Esophagus squamous epithelium (tissue), 5 donors: ENCODE data around the gene COL27A1. TPM values are rescaled to one million over a fixed set of nuclear protein-coding genes. Genes with fewer than 3 reads are reported as not detected.
A peak's percentile ranks its signal among the peaks of the same experiment; 100 is the strongest.

ENCODE experiments used
- DNase-seq: peaks from one replicate; lab custom pipeline; 2025; lab: John Stamatoyannopoulos, UW
- H3K27ac ChIP-seq, 4 donors: fragments of 200-600 bp; sonication (generic); one replicate each; pipeline ENCODE4 v1.5.1; 2016 to 2019; ENCODE audit warnings: mild to moderate bottlenecking in 1 of 4
- H3K27me3 ChIP-seq, 4 donors: fragments of 200-600 bp; sonication (generic); 1 replicate in 3 of 4; 2 replicates in 1 of 4; pipeline versions ENCODE4 v1.5.1 to v1.6.0; 2017 to 2021; ENCODE audit warnings: antibody characterized with exemption in 1 of 4
- H3K36me3 ChIP-seq, 3 donors: fragments of 200-600 bp; sonication (generic); one replicate each; pipeline ENCODE4 v1.5.1; 2016 to 2019
- H3K4me1 ChIP-seq, 3 donors: fragments of 200-600 bp; sonication (generic); one replicate each; pipeline ENCODE4 v1.5.1; 2017 to 2019
- H3K4me3 ChIP-seq, 4 donors: fragments of 200-600 bp; sonication (generic); 1 replicate in 3 of 4; 2 replicates in 1 of 4; pipeline ENCODE4 v1.5.1; 2016 to 2019; ENCODE audit warnings: mild to moderate bottlenecking in 2 of 4, moderate library complexity in 1 of 4
- H3K9me3 ChIP-seq, 3 donors: fragments of 200-600 bp; sonication (generic); one replicate each; pipeline ENCODE4 v1.5.1; 2016 to 2019
- POLR2A ChIP-seq, 4 donors: fragments of 450-650 bp; IDR thresholded peaks; one replicate each; pipeline ENCODE4 v1.6.1; 2017; ENCODE audit warnings: antibody characterized with exemption in 4 of 4, mild to moderate bottlenecking in 4 of 4, moderate library complexity in 3 of 4
- WGBS, 2 donors: methylation state at CpG; one replicate each; pipeline ENCODE4 v1.1.5; 2018; 5-methylcytosine and 5-hydroxymethylcytosine counted together
- intact Hi-C: fragments of 100-400 bp; cut with DNase I; formaldehyde crosslinking; loops from one replicate; pipeline ENCODE4 v1.15.0; 2022
- total RNA-seq, 4 donors: library from RNA; depleted of rRNA; stranded (reverse); fragments of >200 nt; gene quantifications; one replicate each; pipeline ENCODE4 v1.1.0, GENCODE V29; 2016
- TF ChIP-seq, protein P1 (sequence below), 6 experiments: fragments of 450-650 bp in 4 of 6; fragments of 200-600 bp in 2 of 6; sonication (generic) in 2 of 6; IDR thresholded peaks; one replicate each; pipeline ENCODE4 v1.5.1; 2016 to 2019; ENCODE audit warnings: antibody characterized with exemption in 6 of 6, mild to moderate bottlenecking in 4 of 6, moderate library complexity in 4 of 6
- donor health status: DM: yes; HTN: yes; CAD: no.

Gene COL27A1
- total RNA-seq, 4 donors from 2014 or later = 7.5 to 34.0 (median 12.0) TPM

DNA sequence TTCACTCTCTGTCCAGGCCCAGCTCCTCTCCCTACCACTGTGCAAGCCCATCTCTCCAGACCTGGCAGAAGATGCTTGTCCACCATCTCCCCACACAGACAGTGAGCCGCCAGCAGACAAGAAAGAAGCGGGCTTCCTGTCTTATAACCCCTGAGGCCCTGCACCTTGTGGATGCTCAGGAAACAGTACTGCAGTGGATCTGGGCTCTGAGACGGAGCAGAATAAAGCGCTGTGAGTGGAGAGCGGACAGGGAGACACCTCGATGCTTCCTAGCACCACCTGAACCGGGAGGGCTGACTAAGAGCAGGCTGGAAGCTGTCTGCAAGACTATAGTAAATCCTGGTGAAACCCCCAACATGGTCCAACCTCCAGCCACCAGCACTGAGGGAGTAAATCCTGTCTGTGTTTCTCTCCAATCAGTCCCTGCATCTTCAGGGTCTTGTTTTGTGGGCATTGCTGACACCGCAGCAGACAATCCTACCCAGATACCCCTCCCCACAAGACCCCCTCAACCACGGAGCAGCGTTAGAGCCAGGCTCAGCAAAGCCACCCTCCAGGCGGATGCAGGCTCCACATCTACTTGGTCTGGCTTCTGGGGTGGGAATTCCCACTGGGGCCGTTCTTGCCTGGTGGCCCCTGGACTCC is 193.0 kb downstream of the COL27A1 start:
- 67 to 78% methylated on average over 3 to 11 of the region's 12 CpGs for WGBS, 2 donors
- Histone ChIP-seq H3K27me3 (no peaks in the 10 kb centered on the region), H3K4me3 (no peak overlapping the region), H3K36me3 (peaks cover 31 to 88% (median 40%) of the 10 kb centered on the region in 3 donors), H3K4me1 (peaks cover 8 to 28% (median 13%) of the 10 kb centered on the region in 3 donors), H3K9me3 (no peaks in the 10 kb centered on the region), H3K27ac (peak overlapping the region; percentile 9 to 73 (median 56))
- no peak for TF ChIP-seq POLR2A (IDR thresholded peaks at IDR 0.05)
- TF ChIP-seq, protein P1, sequence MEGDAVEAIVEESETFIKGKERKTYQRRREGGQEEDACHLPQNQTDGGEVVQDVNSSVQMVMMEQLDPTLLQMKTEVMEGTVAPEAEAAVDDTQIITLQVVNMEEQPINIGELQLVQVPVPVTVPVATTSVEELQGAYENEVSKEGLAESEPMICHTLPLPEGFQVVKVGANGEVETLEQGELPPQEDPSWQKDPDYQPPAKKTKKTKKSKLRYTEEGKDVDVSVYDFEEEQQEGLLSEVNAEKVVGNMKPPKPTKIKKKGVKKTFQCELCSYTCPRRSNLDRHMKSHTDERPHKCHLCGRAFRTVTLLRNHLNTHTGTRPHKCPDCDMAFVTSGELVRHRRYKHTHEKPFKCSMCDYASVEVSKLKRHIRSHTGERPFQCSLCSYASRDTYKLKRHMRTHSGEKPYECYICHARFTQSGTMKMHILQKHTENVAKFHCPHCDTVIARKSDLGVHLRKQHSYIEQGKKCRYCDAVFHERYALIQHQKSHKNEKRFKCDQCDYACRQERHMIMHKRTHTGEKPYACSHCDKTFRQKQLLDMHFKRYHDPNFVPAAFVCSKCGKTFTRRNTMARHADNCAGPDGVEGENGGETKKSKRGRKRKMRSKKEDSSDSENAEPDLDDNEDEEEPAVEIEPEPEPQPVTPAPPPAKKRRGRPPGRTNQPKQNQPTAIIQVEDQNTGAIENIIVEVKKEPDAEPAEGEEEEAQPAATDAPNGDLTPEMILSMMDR (IDR thresholded peaks at IDR 0.05) = no peak
- no peak for DNase-seq
- intact Hi-C loops = no loop called here

DNA sequence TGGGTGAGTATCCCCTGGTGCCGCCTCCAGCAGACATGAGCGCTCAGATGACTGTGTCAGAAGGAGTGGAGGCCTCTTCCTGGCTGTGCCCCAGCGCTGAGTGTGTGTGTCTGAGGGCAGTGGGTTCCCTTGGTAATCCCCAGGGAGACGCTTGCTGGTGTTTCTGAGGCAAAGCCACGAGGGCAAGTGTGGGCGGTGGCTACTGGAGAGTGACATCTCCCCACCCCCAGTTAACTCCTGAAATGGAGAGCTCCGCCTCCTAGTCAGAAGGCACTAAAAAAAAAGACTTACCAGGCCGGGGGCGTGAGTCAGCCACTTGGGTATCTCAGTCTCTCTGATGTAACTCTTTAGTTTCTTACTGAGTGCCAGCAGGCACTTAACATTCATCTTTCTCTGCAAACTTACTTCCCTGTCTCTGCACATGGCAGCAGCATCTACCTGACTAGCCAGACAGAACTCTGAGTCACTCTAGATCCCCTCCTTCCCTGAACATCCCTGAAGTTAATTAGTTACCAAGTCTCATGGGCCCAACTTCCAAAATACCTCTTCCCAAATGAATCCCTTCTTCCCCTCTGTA is 193.7 kb downstream of the COL27A1 start:
- Histone ChIP-seq H3K27ac (peak overlapping the region; percentile 9 to 73 (median 56)), H3K4me1 (peaks cover 8 to 25% (median 13%) of the 10 kb centered on the region in 3 donors), H3K9me3 (no peaks in the 10 kb centered on the region), H3K27me3 (no peaks in the 10 kb centered on the region), H3K36me3 (peaks cover 25 to 86% (median 37%) of the 10 kb centered on the region in 3 donors), H3K4me3 (no peak overlapping the region)
- intact Hi-C loops = no loop called here
- TF ChIP-seq POLR2A (IDR thresholded peaks at IDR 0.05) = no peak
- TF ChIP-seq, protein P1 (IDR thresholded peaks at IDR 0.05) = no peak
- 0 to 11% methylated on average over 2 to 3 of the region's 9 CpGs for WGBS, 2 donors
- DNase-seq = peak; percentile 57

DNA sequence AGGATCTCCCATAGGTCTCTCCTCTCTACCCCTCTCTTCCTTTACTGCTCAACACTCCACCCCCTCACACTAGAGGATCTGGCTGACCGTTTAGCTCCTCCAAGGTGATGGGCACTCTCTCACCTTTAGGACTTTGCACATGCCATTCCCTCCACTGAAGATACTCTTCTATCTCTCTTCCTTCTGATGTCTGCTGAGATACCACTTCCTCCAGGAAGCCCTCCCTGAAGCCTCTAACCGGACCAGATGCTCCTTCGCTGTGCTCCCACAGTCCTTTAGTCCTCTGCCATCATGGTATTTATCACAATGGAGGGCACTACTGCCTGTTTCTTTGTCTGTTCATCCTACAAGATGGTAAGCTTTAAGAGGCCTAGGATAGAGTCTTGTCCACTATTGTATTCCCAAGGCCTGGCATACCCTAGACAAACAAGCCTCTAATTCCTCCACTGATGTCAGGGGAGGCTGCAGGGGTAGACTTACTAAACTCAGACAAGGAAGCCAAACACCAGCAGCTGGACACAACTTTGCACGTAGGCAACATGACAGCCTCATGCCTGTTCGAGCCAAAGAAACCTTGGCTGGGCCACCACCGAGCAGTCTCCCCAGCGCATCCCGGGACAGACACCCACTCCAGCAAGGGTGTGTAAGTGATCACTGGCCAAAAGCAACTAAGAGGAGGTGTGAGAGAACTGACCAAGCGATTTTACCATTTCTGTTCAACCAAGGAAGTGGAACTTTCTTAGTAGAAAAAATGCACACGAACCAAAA is 194.6 kb downstream of the COL27A1 start:
- Histone ChIP-seq H3K4me3 (no peak overlapping the region), H3K9me3 (no peaks in the 10 kb centered on the region), H3K27me3 (no peaks in the 10 kb centered on the region), H3K36me3 (peaks cover 16 to 85% (median 30%) of the 10 kb centered on the region in 3 donors), H3K4me1 (peaks cover 8 to 25% (median 13%) of the 10 kb centered on the region in 3 donors), H3K27ac (peak overlapping the region; percentile 9 to 65 (median 56))
- no peak for DNase-seq
- intact Hi-C loops = no loop called here
- 81 to 84% methylated on average over 5 to 7 of the region's 10 CpGs for WGBS, 2 donors
- TF ChIP-seq, protein P1 (IDR thresholded peaks at IDR 0.05) = no peak
- no peak for TF ChIP-seq POLR2A (IDR thresholded peaks at IDR 0.05)

DNA sequence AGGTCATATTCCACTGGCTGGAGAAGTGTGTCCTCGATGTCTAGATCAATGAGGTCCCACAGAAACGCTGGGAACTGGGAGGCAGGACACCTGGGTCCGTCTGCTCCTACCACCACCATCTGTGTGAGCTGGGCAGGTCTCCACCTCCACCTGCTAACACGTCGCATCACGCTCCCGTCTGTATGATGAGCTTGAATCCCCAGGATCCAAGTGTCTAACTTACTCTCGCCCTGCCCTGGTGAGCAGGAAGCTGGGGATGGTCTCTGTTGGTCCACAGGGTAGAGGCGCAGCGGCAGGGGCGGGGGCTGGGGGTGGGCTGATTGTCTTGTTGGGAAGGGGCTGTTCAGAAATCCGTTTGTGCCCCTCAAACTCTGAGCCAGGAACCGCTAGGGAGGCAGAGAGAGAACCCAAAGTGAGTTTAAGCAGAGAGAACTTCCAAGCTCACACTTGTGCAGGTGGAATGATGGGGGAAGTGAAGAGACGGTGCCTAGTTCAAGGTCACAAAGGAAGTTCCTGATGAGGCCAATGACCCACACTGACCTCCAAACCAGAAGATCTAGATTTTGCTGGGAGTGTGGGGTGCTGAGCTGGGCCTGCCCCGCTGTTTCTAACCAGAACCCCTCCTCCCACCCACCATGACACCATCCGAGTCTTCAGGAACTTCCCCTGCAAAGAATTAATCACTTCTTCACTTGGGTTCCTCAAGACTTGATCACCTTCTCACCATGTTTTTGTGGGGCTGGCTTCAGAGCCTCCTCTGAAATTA is 195.5 kb downstream of the COL27A1 start:
- TF ChIP-seq POLR2A (IDR thresholded peaks at IDR 0.05) = no peak
- TF ChIP-seq, protein P1 (IDR thresholded peaks at IDR 0.05) = no peak
- DNase-seq = no peak
- Histone ChIP-seq H3K27ac (peak overlapping the region in 3 of 4 donors; percentile 1 to 53 (median 29)), H3K4me3 (no peak overlapping the region), H3K4me1 (peaks cover 8 to 25% (median 13%) of the 10 kb centered on the region in 3 donors), H3K27me3 (no peaks in the 10 kb centered on the region), H3K36me3 (peaks cover 6 to 85% (median 31%) of the 10 kb centered on the region in 3 donors), H3K9me3 (no peaks in the 10 kb centered on the region)
- 84 to 90% methylated on average over 11 to 14 of the region's 16 CpGs for WGBS, 2 donors
- intact Hi-C loops = no loop called here
